NB4 (cell line): Measurements from ENCODE around the gene MAPK4.

Experiments used
- POLR2A ChIP-seq: IDR thresholded peaks from 2 replicates; pipeline ENCODE4 v1.6.1; 2011; ENCODE audit warnings: mild to moderate bottlenecking; ENCODE audit not compliant: insufficient read length; ENCODE audit errors: extremely low read depth
- TF ChIP-seq, protein P1 (sequence below): IDR thresholded peaks from one replicate; pipeline ENCODE4 v1.5.1; 2012; ENCODE audit warnings: low read depth, low read length
- TF ChIP-seq, protein P2 (sequence below): IDR thresholded peaks from 2 replicates; pipeline ENCODE4 v1.6.1; 2011; ENCODE audit warnings: low read depth, low read length

DNA sequence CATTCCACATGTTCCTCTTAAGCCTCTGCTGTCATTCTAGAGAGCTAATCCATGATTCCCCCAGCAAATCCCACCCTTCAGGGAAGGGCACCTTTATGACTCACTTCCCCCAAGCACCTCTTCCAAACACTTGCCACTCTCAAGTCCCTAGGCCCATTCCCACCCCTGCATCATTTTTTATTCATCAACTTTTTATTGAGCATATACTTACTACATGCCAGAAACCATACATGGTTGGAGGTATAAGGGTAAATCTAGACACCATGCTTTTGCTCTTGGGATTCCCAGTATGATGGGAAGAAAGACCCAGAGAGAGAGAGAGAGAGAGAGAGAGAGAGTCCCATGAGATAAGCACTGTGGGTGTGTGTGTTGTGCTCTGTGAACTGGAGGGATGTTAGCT lies 87.9 kb downstream of the MAPK4 start:
- TF ChIP-seq, protein P1, sequence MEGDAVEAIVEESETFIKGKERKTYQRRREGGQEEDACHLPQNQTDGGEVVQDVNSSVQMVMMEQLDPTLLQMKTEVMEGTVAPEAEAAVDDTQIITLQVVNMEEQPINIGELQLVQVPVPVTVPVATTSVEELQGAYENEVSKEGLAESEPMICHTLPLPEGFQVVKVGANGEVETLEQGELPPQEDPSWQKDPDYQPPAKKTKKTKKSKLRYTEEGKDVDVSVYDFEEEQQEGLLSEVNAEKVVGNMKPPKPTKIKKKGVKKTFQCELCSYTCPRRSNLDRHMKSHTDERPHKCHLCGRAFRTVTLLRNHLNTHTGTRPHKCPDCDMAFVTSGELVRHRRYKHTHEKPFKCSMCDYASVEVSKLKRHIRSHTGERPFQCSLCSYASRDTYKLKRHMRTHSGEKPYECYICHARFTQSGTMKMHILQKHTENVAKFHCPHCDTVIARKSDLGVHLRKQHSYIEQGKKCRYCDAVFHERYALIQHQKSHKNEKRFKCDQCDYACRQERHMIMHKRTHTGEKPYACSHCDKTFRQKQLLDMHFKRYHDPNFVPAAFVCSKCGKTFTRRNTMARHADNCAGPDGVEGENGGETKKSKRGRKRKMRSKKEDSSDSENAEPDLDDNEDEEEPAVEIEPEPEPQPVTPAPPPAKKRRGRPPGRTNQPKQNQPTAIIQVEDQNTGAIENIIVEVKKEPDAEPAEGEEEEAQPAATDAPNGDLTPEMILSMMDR: no peak
- TF ChIP-seq, protein P2, sequence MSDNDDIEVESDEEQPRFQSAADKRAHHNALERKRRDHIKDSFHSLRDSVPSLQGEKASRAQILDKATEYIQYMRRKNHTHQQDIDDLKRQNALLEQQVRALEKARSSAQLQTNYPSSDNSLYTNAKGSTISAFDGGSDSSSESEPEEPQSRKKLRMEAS: no peak
- TF ChIP-seq POLR2A: no peak
